SK-N-MC (cell line): ENCODE results near the gene DGKB.

ENCODE experiments used
- EZH2 ChIP-seq: fragments of 200-600 bp; sonication (generic); IDR thresholded peaks from one replicate; pipeline ENCODE4 v1.6.1; 2017; ENCODE audit warnings: antibody characterized with exemption
- FOXP2 ChIP-seq: optimal IDR thresholded peaks from 2 replicates; pipeline ENCODE3; 2011; ENCODE audit warnings: mild to moderate bottlenecking, moderate library complexity; ENCODE audit not compliant: insufficient read depth; ENCODE audit errors: extremely low read length, control extremely low read depth
- POLR2AphosphoS5 ChIP-seq: IDR thresholded peaks from 2 replicates; pipeline ENCODE4 v1.6.1; 2012; ENCODE audit warnings: mild to moderate bottlenecking, low read depth, low read length, borderline replicate concordance

- TF ChIP-seq EZH2, result no peak
- no peak for TF ChIP-seq POLR2AphosphoS5
- TF ChIP-seq FOXP2, result no peak
Measured at GRCh38 chr7:14639329-14639728, 263.2 kb downstream of the DGKB start.
